ENCODE data around the gene SIGLEC1.

DNA sequence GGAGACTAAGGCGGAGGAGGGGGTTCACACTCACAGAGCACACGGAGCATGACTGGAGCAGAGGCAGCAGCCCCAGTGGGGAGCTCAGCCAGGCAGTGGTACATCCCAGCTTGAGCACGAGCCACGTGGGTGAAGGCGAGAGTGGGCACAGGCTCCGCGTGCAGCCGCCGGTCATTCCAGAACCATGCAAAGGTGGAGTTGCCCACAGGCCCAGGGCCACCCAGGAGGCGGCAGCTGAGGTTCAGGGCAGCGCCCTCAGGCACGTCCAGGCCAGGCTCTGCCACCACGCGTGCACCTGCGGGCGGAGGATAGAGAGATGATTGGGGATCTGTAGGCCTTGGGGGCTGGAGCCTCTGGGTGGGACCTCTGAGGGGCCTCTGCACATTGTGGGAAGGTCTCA, 21.1 kb downstream of the SIGLEC1 start:
- TF ChIP-seq, protein P1, sequence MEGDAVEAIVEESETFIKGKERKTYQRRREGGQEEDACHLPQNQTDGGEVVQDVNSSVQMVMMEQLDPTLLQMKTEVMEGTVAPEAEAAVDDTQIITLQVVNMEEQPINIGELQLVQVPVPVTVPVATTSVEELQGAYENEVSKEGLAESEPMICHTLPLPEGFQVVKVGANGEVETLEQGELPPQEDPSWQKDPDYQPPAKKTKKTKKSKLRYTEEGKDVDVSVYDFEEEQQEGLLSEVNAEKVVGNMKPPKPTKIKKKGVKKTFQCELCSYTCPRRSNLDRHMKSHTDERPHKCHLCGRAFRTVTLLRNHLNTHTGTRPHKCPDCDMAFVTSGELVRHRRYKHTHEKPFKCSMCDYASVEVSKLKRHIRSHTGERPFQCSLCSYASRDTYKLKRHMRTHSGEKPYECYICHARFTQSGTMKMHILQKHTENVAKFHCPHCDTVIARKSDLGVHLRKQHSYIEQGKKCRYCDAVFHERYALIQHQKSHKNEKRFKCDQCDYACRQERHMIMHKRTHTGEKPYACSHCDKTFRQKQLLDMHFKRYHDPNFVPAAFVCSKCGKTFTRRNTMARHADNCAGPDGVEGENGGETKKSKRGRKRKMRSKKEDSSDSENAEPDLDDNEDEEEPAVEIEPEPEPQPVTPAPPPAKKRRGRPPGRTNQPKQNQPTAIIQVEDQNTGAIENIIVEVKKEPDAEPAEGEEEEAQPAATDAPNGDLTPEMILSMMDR (conservative IDR thresholded peaks at IDR 0.05; ENCODE audit: low read depth, low read length), result no peak
- no peak for TF ChIP-seq EZH2phosphoT487 (IDR thresholded peaks at IDR 0.05; ENCODE audit: borderline replicate concordance, low read length)
- TF ChIP-seq EZH2 (IDR thresholded peaks at IDR 0.05; ENCODE audit: low read length, unreplicated experiment), result no peak
